Suprapubic skin (tissue), 3 donors: ENCODE measurements around the gene IGF2BP3.

Source experiments
- CTCF ChIP-seq, 2 donors: fragments of 200-600 bp in 1 of 2; fragments of 450-650 bp in 1 of 2; sonication (generic) in 1 of 2; IDR thresholded peaks; one replicate each; pipeline ENCODE4 v1.5.1; 2016 to 2019; ENCODE audit warnings: antibody characterized with exemption in 2 of 2, mild to moderate bottlenecking in 1 of 2, moderate library complexity in 1 of 2
- EP300 ChIP-seq: sonication (generic); formaldehyde crosslinking; IDR thresholded peaks from one replicate; pipeline ENCODE4 v1.6.1; 2017; ENCODE audit warnings: antibody characterized with exemption
- POLR2A ChIP-seq, 2 donors: fragments of 450-650 bp; IDR thresholded peaks; one replicate each; pipeline ENCODE4 v1.6.1; 2017; ENCODE audit warnings: antibody characterized with exemption in 2 of 2, mild to moderate bottlenecking in 2 of 2, moderate library complexity in 2 of 2

GRCh38 chr7:23347033-23347681, 123.1 kb downstream of the IGF2BP3 start:
- TF ChIP-seq POLR2A (IDR thresholded peaks at IDR 0.05) (no peak), CTCF (IDR thresholded peaks at IDR 0.05) (no peak), EP300 (no peak)
